GM23338 (cell line): ENCODE results near the gene WNT11. TPM values are rescaled to one million over a fixed set of nuclear protein-coding genes. Genes with fewer than 3 reads are reported as not detected.

ENCODE experiments used
- ATAC-seq: fragments of 200-7000 bp; cut with Tn5 transposase; 3 replicates; pipeline ENCODE4 v1.9.1; 2020
- DNase-seq: peaks from one replicate; pipeline ENCODE4 v3.0.0-alpha.2; 2015; ENCODE audit warnings: low spot score
- H2AFZ ChIP-seq: fragments of 200-600 bp; sonication (generic); 2 replicates; pipeline ENCODE4 v1.8.0; 2016; ENCODE audit warnings: antibody characterized with exemption, mild to moderate bottlenecking, moderate library complexity
- H3F3A ChIP-seq: fragments of 200-600 bp; sonication (generic); replicated peaks from 2 replicates; pipeline ENCODE4 v1.8.0; 2017; ENCODE audit warnings: antibody characterized with exemption, mixed run types, low read depth
- H3K27ac ChIP-seq: fragments of 200-600 bp; sonication (generic); 2 replicates; pipeline ENCODE4 v1.6.1; 2016; ENCODE audit warnings: low read depth
- H3K27me3 ChIP-seq: fragments of 200-600 bp; sonication (generic); 2 replicates; pipeline ENCODE4 v1.8.0; 2016; ENCODE audit warnings: mild to moderate bottlenecking, mixed run types, moderate library complexity; ENCODE audit not compliant: insufficient read depth
- H3K36me3 ChIP-seq: fragments of 200-600 bp; sonication (generic); 2 replicates; pipeline ENCODE4 v1.8.0; 2016; ENCODE audit warnings: mild to moderate bottlenecking; ENCODE audit not compliant: insufficient read depth
- H3K4me1 ChIP-seq: fragments of 200-600 bp; sonication (generic); 2 replicates; pipeline ENCODE4 v1.8.0; 2016; ENCODE audit warnings: mild to moderate bottlenecking, moderate library complexity; ENCODE audit not compliant: insufficient read depth
- H3K4me2 ChIP-seq: fragments of 200-600 bp; sonication (generic); 2 replicates; pipeline ENCODE4 v1.7.1; 2017; ENCODE audit warnings: mixed run types
- H3K4me3 ChIP-seq: fragments of 200-600 bp; sonication (generic); 2 replicates; pipeline ENCODE4 v1.6.1; 2016; ENCODE audit warnings: mixed run types
- H3K79me2 ChIP-seq: fragments of 200-600 bp; sonication (generic); replicated peaks from 2 replicates; pipeline ENCODE4 v1.8.0; 2017; ENCODE audit warnings: mild to moderate bottlenecking; ENCODE audit not compliant: insufficient read depth
- H3K9me2 ChIP-seq: fragments of 200-600 bp; sonication (generic); 2 replicates; pipeline ENCODE4 v1.8.0; 2017; ENCODE audit not compliant: insufficient read depth
- H4K20me1 ChIP-seq: fragments of 200-600 bp; sonication (generic); replicated peaks from 2 replicates; pipeline ENCODE4 v1.8.0; 2017; ENCODE audit warnings: mild to moderate bottlenecking; ENCODE audit not compliant: insufficient read depth
- H3K27ac Mint-ChIP-seq: 2 replicates; pipeline ENCODE4 v1.8.0; 2020; ENCODE audit warnings: inconsistent platforms, mild to moderate bottlenecking, moderate library complexity, mixed read lengths
- H3K27me3 Mint-ChIP-seq: 3 replicates; pipeline ENCODE4 v1.8.0; 2022; ENCODE audit warnings: low read depth, mild to moderate bottlenecking, moderate library complexity, mixed read lengths, inconsistent platforms; ENCODE audit not compliant: insufficient read depth, poor library complexity
- H3K36me3 Mint-ChIP-seq: 3 replicates; pipeline ENCODE4 v1.8.0; 2021; ENCODE audit warnings: low read depth, mild to moderate bottlenecking, inconsistent platforms, moderate library complexity, mixed read lengths
- H3K4me1 Mint-ChIP-seq: 3 replicates; pipeline ENCODE4 v1.8.0; 2020; ENCODE audit warnings: mild to moderate bottlenecking, inconsistent platforms, mixed read lengths
- H3K4me3 Mint-ChIP-seq: 3 replicates; pipeline ENCODE4 v1.8.0; 2021; ENCODE audit warnings: moderate library complexity, mild to moderate bottlenecking, inconsistent platforms, mixed read lengths
- H3K9me3 Mint-ChIP-seq: 3 replicates; pipeline ENCODE4 v1.8.0; 2020; ENCODE audit warnings: moderate library complexity, mild to moderate bottlenecking, inconsistent platforms, mixed read lengths
- CREB1 ChIP-seq: fragments of 250-450 bp; sonication (Bioruptor Pico); IDR thresholded peaks from 2 replicates; pipeline ENCODE4 v1.5.0; 2020; ENCODE audit warnings: low read depth, mild to moderate bottlenecking, moderate library complexity
- EZH2 ChIP-seq: fragments of 200-600 bp; sonication (generic); IDR thresholded peaks from one replicate; pipeline ENCODE4 v1.8.0; 2017; ENCODE audit warnings: antibody characterized with exemption, mild to moderate bottlenecking, low read depth; ENCODE audit not compliant: unreplicated experiment
- EZH2phosphoT487 ChIP-seq: fragments of 200-600 bp; sonication (generic); IDR thresholded peaks from one replicate; pipeline ENCODE4 v1.8.1; 2018; ENCODE audit warnings: antibody characterized with exemption; ENCODE audit not compliant: unreplicated experiment
- JUNB ChIP-seq: IDR thresholded peaks from one replicate; pipeline ENCODE4 v1.6.1; 2016; ENCODE audit warnings: antibody characterized with exemption; ENCODE audit not compliant: unreplicated experiment
- NANOG ChIP-seq: IDR thresholded peaks from 2 replicates; pipeline ENCODE4 v1.6.1; 2016; ENCODE audit warnings: antibody characterized with exemption, borderline replicate concordance
- POLR2AphosphoS5 ChIP-seq: IDR thresholded peaks from 2 replicates; pipeline ENCODE4 v1.6.1; 2016; ENCODE audit warnings: antibody characterized with exemption, low read depth
- ZNF114 ChIP-seq: fragments of 250-450 bp; sonication (Bioruptor Pico); IDR thresholded peaks from 2 replicates; pipeline ENCODE4 v1.5.0; 2020; ENCODE audit warnings: mild to moderate bottlenecking, moderate library complexity
- ZNF331 ChIP-seq: fragments of 250-450 bp; sonication (Bioruptor Pico); IDR thresholded peaks from 2 replicates; pipeline ENCODE4 v1.5.0; 2020; ENCODE audit warnings: low read depth, mild to moderate bottlenecking, moderate library complexity
- ZNF462 ChIP-seq: fragments of 250-450 bp; sonication (Bioruptor Pico); IDR thresholded peaks from 2 replicates; pipeline ENCODE4 v1.5.0; 2020; ENCODE audit warnings: mild to moderate bottlenecking, moderate library complexity
- polyA plus RNA-seq: library from polyadenylated mRNA; unstranded; fragments of >200 nt; fragmentation: Nextera tagmentation; extraction: Ambion mirVana; gene quantifications from 2 replicates; pipeline ENCODE4 v1.2.1, GENCODE V29; 2016
- total RNA-seq: library from RNA; depleted of rRNA; stranded (reverse); fragments of >200 nt; shearing (Covaris generic); gene quantifications from 2 replicates; pipeline ENCODE4 v1.2.3, GENCODE V29; 2014
- TF ChIP-seq, protein P1 (sequence below), 2 experiments: fragments of 200-600 bp in 1 of 2; sonication (generic) in 1 of 2; conservative IDR thresholded peaks; 2 replicates each; pipeline versions ENCODE4 v1.5.1 to v1.6.1; 2016 to 2017; ENCODE audit warnings: antibody characterized with exemption in 2 of 2, low read depth in 2 of 2, mild to moderate bottlenecking in 2 of 2, moderate library complexity in 1 of 2

The WNT11 gene
- total and polyA plus RNA-seq, 2 experiments from 2014 or later: 0.44 to 0.56 TPM

GRCh38 chr11:76156971-76157427 lies 49.3 kb downstream of the WNT11 start:
- Histone ChIP-seq H3K79me2 (no peaks in the 10 kb centered on the region), H3K4me1 (peaks cover 10% of the 10 kb centered on the region), H3K27me3 (peaks cover 7% of the 10 kb centered on the region; the same call in 1 of the 2 replicates), H3K4me3 (no peak overlapping the region), H2AFZ (no peak overlapping the region), H3K4me2 (no peak overlapping the region), H3K9me2 (no peaks in the 10 kb centered on the region), H3K27ac (no peak overlapping the region), H3F3A (no peaks in the 10 kb centered on the region), H4K20me1 (no peaks in the 10 kb centered on the region), H3K36me3 (no peaks in the 10 kb centered on the region)
- peaks cover 24% of the 10 kb centered on the region for H3K27me3 Mint-ChIP-seq
- TF ChIP-seq, protein P1, sequence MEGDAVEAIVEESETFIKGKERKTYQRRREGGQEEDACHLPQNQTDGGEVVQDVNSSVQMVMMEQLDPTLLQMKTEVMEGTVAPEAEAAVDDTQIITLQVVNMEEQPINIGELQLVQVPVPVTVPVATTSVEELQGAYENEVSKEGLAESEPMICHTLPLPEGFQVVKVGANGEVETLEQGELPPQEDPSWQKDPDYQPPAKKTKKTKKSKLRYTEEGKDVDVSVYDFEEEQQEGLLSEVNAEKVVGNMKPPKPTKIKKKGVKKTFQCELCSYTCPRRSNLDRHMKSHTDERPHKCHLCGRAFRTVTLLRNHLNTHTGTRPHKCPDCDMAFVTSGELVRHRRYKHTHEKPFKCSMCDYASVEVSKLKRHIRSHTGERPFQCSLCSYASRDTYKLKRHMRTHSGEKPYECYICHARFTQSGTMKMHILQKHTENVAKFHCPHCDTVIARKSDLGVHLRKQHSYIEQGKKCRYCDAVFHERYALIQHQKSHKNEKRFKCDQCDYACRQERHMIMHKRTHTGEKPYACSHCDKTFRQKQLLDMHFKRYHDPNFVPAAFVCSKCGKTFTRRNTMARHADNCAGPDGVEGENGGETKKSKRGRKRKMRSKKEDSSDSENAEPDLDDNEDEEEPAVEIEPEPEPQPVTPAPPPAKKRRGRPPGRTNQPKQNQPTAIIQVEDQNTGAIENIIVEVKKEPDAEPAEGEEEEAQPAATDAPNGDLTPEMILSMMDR (conservative IDR thresholded peaks at IDR 0.05; ENCODE audit: low read depth in 2 of 2): no peak
- TF ChIP-seq EZH2: no peak
- no peak for TF ChIP-seq ZNF462
- no peak for TF ChIP-seq POLR2AphosphoS5
- TF ChIP-seq ZNF331 (CRISPR knock-in tag): no peak
- TF ChIP-seq NANOG: no peak
- TF ChIP-seq EZH2phosphoT487: no peak
- TF ChIP-seq ZNF114 (CRISPR knock-in tag): no peak
- no peak for TF ChIP-seq CREB1 (CRISPR knock-in tag)
- no peak for TF ChIP-seq JUNB
- H3K4me1 Mint-ChIP-seq: peaks cover 15% of the 10 kb centered on the region
- no peaks in the 10 kb centered on the region; the same call in 2 of the 3 replicates for H3K36me3 Mint-ChIP-seq
- H3K27ac Mint-ChIP-seq: no peak overlapping the region
- no peak for DNase-seq
- no peaks in the 10 kb centered on the region for H3K9me3 Mint-ChIP-seq
- no peak for ATAC-seq
- H3K4me3 Mint-ChIP-seq: no peak overlapping the region
